Suppressor macrophage (primary cell): Measurements from ENCODE around the gene DNAJA4.

Experiments
- DNase-seq, 4 experiments: peaks; one replicate each; pipeline ENCODE4 v3.0.0-alpha.2; 2020 to 2022

Gene DNAJA4

DNA sequence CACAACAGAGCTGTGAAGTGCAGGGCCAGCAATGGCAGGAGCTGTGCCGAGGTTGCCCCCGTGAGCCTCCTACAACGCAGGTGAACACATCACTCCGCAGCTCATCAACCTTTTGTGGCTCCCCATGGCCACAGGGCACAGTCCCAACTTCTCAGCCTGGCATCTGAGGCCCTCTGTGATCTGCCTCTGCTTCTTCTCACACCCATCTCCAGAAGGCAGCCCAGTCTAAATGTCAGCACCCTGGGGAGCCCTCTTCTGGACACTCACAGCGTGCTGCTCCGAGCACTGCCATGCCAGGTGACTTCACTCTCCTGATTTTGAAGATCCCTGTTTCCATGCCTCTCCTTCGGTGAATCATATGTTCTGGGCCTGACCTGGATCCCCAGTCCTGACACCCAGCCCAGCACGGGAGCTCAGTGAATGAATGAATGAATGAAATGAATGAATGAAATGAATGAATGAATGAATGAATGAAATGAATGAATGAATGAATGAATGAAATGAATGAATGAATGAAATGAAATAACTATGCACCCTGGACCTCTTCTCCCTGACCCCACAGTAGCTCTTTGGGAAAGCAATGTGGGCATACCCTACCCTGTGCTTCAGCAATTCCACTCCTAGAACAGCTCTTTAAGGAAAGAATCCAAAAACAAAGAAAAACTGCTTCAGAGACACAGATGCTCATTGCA is 52.9 kb downstream of the DNAJA4 start:
- DNase-seq: peak in 1 of 4 experiments; percentile 24

DNA sequence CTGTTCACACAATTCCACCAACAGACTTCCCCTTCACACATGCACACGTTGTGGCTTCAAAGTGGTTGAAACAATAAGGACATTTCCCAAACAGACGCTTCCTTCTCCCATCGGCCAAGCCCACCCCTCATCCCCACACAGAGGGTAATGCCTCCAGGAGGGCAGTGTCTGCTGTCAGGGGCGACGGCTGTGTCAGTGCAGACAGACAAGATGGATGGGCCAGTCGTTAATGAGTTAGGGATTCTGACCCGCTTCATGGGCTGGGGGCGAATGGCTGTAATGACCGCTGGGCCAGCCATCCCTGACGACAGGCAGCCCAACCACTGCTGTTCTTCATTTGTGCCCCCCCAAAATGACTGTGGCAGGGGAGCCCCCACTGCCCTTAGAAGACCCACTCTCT is 55.2 kb downstream of the DNAJA4 start:
- no peak for DNase-seq

DNA sequence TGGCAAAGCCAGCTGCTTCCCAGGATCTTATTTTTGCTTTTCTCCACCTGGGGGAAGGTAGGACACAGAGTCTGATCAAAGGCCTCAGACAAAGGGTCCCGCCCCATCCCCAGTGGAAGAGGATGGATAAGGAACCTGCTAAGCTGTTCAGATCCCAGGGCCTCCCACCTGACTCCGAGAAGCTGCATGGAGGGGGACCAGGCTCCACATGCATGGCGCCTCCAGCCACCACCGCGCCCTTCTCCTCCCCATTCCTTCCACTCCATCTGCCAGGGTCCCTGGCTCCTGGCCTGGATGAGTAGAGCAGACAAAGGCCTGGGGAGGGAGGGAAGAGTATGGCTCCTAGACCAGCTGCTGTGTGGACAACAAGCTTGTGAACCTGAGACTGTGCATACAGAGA is 55.8 kb downstream of the DNAJA4 start:
- no peak for DNase-seq

DNA sequence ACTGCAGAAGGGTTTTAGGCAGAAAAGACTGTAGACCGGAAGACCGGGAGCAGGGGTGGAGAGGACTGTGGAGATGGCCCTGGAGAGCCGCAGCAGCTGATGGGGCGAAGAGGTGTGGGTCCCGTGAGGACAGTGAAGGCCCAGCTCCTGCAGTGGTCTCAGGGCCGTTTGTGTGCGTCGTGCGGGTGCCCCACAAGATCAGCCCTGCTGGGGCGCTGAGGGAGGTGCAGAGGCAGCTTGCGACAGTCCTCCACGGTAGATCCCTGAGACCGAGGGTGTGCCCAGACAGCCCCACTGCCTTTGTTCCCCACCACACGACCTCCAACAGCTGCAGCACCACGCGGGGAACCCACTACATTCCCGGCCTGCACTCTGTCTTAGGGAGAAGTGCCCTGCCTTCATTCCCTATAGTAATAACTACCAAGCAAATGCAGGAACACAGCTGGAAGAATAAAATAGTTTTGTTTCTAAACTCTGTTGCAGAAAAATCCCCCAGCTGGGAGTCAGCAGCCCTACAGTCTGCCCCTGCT is 56.7 kb downstream of the DNAJA4 start:
- DNase-seq: no peak

DNA sequence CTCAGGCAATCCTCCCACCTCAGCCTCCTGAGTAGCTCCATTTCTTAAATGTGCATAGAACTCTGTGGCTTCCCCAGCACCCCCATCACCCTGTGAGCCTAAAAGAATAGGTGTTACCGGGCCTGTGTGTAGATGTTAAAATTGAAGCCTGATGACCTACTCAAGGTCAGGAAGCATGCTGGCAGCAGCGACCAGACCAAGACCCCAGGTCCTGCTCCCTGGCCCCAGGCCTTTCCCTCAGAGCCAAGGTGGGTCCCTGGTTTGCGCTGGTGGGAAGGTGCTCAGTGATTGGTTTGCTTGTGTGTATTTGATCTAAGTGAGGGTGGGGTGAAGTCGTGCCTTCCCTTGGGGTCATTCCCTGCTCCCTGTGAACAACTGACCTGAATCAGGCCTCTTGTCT is 57.4 kb downstream of the DNAJA4 start:
- DNase-seq: no peak

DNA sequence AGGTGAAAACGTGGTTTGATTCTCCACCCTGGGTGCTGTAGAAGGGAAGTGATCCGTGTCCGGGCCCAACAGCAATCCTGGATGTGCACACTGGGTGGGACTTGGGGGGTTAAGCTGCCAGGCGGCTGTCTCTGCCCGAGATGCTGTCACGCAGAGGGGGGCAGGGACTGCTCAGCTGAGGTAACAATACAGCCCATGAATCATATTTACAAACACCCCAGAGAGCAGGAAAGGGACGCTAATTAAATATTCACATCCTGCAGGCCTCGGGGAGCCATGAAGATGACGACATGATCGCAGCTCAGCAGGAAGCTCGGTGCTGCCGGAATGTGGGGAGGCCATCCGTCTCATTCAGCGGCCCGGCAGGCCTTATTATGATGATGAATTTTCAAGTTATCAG is 57.9 kb downstream of the DNAJA4 start:
- no peak for DNase-seq

DNA sequence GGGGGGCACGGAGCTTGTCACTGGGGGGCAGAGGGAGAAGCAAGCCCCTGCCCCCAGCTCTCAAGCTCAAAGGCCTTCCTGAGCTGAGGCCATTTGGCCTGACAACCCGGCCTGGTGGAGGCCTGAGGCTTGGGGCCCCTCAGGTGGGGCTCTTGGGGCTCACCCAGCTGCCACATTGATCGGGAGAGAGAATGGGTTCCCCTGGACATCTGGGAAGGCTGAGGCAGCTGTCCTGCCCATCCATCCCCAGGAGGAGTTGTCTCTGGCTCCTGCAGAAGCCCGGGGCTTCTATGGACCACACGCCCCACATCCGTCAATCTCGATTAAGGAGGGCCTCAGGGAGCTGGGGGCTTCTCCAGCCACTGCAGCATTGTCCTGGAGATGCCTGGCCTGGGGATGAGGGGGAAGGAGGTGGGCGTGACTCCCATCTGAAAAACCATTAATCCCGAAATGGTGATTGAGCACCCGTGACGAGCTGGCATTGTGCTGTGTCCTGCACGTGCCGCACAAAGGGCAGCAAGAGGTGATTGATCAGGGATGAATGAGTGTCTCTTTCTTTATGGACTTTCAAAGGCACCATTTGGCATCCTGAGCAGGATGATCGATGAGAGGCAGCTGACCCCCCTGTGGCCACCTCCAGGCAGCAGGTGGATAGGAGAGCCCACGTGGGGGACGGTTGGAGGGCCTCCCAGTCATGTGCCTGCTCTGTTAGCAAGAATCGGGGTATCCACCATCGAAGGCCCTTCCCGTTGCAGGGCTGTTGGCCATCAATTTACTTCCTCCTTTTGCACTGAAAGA is 58.6 kb downstream of the DNAJA4 start:
- peak; percentile 11 to 35 (median 28) for DNase-seq

DNA sequence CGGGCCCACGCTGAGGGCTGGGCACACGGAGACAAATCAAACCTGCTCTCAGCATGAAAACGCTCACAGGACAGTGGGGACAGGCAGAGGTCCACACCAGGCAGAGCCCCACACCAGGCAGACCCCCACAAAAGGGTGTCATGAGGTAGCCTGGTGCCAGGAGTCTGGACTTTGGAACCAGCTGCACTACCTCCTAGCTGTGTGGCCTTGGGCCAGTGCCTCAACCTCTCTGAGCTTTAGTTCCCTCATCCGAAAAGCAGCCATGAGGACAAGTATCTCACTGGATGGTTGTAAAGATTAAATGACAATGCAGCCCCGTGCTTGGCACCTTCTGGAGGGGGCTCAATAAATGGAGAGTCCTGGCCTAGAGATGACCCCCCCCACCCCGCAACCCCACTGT is 59.3 kb downstream of the DNAJA4 start:
- no peak for DNase-seq

DNA sequence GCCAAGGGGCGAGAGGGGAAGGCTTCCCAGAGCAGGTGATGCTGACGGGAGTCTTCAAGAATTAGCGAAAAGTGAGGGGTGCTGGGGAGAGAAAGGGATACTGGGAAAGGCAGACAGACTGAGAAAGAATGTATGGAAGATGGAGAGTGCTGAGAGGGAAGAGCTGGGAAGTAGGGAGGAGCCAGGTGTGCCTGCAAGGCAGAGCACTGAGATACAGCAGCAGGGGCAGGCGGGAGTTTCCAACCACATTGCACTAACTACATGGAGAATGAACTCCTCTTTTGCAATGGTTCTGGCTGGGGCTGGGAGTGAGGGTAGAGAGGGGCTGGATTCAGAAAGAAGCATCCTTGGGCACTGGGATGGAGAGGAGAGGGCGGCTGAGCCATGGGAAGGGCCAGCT is 59.8 kb downstream of the DNAJA4 start:
- no peak for DNase-seq

DNA sequence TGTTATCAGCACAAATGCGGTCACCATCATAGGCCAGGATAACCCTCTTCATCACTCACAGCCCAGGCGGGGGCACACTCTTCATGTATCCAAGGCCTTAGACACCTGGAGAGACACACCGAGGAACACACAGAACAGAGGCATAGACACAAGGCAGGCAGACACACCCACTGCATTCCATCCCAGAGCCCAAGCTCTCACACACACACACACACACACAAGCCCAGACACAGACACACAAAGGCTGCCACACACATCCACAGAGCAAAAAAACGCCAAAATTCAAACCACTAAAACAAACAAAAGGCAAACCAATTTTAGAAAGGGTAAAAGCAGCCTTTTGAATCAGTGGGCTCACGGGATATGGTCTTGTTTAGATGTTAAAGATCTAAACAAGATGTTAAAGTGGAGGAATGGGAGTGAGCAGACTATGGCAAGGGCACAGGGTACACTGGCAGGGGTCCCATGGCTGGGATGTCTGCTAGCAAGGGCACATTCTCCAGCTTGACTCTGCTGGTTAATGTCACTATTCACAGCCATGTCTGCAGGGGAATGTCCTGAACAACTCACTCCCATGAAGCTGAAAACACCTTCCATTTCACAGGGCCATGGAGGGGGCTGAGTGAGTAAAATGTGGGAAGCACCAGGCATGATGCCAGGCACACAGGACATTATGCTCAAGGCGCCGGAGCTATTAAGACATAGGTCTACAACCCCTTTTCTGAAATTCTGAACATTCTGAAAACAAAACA is 60.9 kb downstream of the DNAJA4 start:
- DNase-seq: no peak

DNA sequence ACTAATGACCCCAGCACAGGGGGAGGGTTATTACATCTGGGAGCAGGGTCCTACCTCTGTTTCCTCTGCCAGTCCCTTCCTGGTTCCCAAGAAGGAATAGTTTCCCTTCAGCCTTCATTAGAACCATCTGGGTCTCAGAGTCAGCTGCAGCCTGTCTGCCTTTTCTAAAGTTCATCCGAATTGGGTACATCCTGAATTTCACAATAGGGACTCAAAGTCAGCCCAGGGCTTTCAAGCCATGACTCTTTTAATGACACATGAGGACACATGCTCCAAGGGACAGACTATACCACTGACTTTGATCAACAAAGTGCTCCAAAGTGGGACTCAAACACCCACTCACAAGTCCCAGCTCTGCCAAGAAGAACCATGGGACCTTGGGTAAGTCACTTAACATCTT is 63.1 kb downstream of the DNAJA4 start:
- DNase-seq: peak; percentile 27 to 69 (median 40)

DNA sequence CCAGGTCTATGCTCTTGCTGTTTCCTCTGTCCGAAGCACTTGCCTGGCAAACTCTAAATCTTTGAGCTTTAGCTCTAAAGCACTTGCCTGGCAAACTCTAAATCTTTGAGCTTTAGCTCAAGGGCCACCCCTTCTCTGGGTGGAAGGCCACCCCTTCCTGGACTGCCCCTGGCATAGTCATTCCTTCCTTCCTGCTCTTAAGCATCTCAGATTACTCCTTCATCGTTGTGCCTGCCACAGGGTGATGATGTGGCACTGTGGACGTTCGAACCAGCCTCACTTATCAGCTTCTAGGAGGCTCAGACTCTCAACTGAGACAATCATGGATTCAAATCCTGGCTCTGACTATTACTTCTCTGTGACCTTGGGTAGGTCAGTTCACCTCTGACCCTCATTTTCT is 65.3 kb downstream of the DNAJA4 start:
- DNase-seq: no peak
